Lung (tissue), 16 donors: ENCODE data around the gene TMEM237. TPM values are rescaled to one million over a fixed set of nuclear protein-coding genes. Genes with fewer than 3 reads are reported as not detected.

ENCODE experiments used
- ATAC-seq: fragments of 200-7000 bp; cut with Tn5 transposase; one replicate; pipeline ENCODE4 v1.9.1; 2020; ENCODE audit warnings: moderate number of reproducible peaks; ENCODE audit not compliant: insufficient read depth, low FRiP score
- DNase-seq, 3 donors: peaks; one replicate each; pipeline ENCODE4 v3.0.0-alpha.2; 2013 to 2017
- H3K27ac ChIP-seq, 2 donors: one replicate each; pipeline ENCODE4 v1.5.1; 2013; ENCODE audit warnings: mild to moderate bottlenecking in 2 of 2, moderate library complexity in 2 of 2, control low read depth in 1 of 2, inconsistent platforms in 1 of 2, low read depth in 1 of 2, low read length in 1 of 2
- H3K27me3 ChIP-seq, 3 donors: one replicate each; pipeline ENCODE4 v1.5.1; 2013; ENCODE audit warnings: low read length in 2 of 3; ENCODE audit not compliant: control insufficient read depth in 3 of 3, insufficient read depth in 3 of 3
- H3K36me3 ChIP-seq, 4 donors: one replicate each; pipeline ENCODE4 v1.5.1; 2013; ENCODE audit warnings: low read length in 4 of 4, mild to moderate bottlenecking in 1 of 4, moderate library complexity in 1 of 4; ENCODE audit not compliant: control insufficient read depth in 4 of 4, insufficient read depth in 4 of 4
- H3K4me1 ChIP-seq, 5 donors: one replicate each; pipeline ENCODE4 v1.5.1; 2013; ENCODE audit warnings: low read length in 5 of 5, mild to moderate bottlenecking in 2 of 5, moderate library complexity in 1 of 5; ENCODE audit not compliant: control insufficient read depth in 5 of 5, insufficient read depth in 5 of 5
- H3K4me3 ChIP-seq: one replicate; pipeline ENCODE4 v1.5.1; 2013; ENCODE audit warnings: mild to moderate bottlenecking, control low read depth, moderate library complexity
- H3K9ac ChIP-seq, 2 donors: one replicate each; pipeline ENCODE4 v1.5.1; 2013; ENCODE audit warnings: low read length in 2 of 2, control low read depth in 1 of 2; ENCODE audit not compliant: insufficient read depth in 1 of 2
- H3K9me3 ChIP-seq, 4 donors: one replicate each; pipeline ENCODE4 v1.5.1; 2013; ENCODE audit warnings: low read length in 3 of 4, mild to moderate bottlenecking in 1 of 4, moderate library complexity in 1 of 4; ENCODE audit not compliant: control insufficient read depth in 4 of 4, insufficient read depth in 3 of 4
- CTCF ChIP-seq: IDR thresholded peaks from 2 replicates; pipeline ENCODE4 v1.5.1; 2012; ENCODE audit warnings: mild to moderate bottlenecking; ENCODE audit errors: control extremely low read depth, extremely low read depth
- WGBS, 2 donors: extraction: QIAGEN DNeasy Blood & Tissue Kit; methylation state at CpG; one replicate each; pipeline ENCODE4 v1.1.7; 2013; 5-methylcytosine and 5-hydroxymethylcytosine counted together
- long read RNA-seq, 5 donors: transcript quantifications; one replicate each; lab custom pipeline, GENCODE V29; 2026
- polyA plus RNA-seq, 2 donors: library from polyadenylated mRNA; stranded (reverse); fragments of 200-250 nt; gene quantifications; one replicate each; pipeline ENCODE4 v1.2.1, GENCODE V29; 2013
- total RNA-seq, 2 donors: library from RNA; depleted of rRNA in 1 of 2; stranded (reverse); fragments of >200 nt in 1 of 2; gene quantifications; one replicate each; pipeline ENCODE4 v1.2.1, GENCODE V29; 2014 to 2021
- donor health status: control.
- donor health status: control.
- donor health status: Bipolar disorder and iron deficiency.
- donor health status: healthy.
- donor health status: DM: yes; HTN: yes; CAD: no.

Gene TMEM237, protein sequence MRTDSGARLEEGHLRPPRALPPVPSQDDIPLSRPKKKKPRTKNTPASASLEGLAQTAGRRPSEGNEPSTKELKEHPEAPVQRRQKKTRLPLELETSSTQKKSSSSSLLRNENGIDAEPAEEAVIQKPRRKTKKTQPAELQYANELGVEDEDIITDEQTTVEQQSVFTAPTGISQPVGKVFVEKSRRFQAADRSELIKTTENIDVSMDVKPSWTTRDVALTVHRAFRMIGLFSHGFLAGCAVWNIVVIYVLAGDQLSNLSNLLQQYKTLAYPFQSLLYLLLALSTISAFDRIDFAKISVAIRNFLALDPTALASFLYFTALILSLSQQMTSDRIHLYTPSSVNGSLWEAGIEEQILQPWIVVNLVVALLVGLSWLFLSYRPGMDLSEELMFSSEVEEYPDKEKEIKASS
- total RNA-seq (10 to 100 TPM; 15.4 to 27.5 TPM), polyA plus RNA-seq (1 to 10 TPM; 7.0 to 7.7 TPM)
- long read RNA-seq, donor 1, full-length matches to known transcripts: 8 of 14 reads
- long read RNA-seq, donor 1, partial matches to known transcripts: 0 of 14 reads
- long read RNA-seq, donor 1, other reads (novel, unspliced or antisense): 6 of 14 reads
- long read RNA-seq, donor 2, full-length matches to known transcripts: 3 of 3 reads
- long read RNA-seq, donor 2, partial matches to known transcripts: 0 of 3 reads
- long read RNA-seq, donor 2, other reads (novel, unspliced or antisense): 0 of 3 reads
- long read RNA-seq, donor 3, full-length matches to known transcripts: 6 of 6 reads
- long read RNA-seq, donor 3, partial matches to known transcripts: 0 of 6 reads
- long read RNA-seq, donor 3, other reads (novel, unspliced or antisense): 0 of 6 reads
- long read RNA-seq, donor 4, full-length matches to known transcripts: 4 of 4 reads
- long read RNA-seq, donor 4, partial matches to known transcripts: 0 of 4 reads
- long read RNA-seq, donor 4, other reads (novel, unspliced or antisense): 0 of 4 reads
- long read RNA-seq, donor 5, full-length matches to known transcripts: 3 of 8 reads
- long read RNA-seq, donor 5, partial matches to known transcripts: 0 of 8 reads
- long read RNA-seq, donor 5, other reads (novel, unspliced or antisense): 5 of 8 reads

GRCh38 chr2:201643216-201643890, at the start of gene TMEM237:
TMEM237 (minus strand) TSS chr2:201643503; CDS start chr2:201643400, 103 bp downstream.
- peak; percentile 51 for ATAC-seq
- no peak for TF ChIP-seq CTCF
- peak; percentile 65 to 79 (median 74) for DNase-seq
- peaks cover 0 to 6% (median under 1%) of the 10 kb centered on the region in 4 donors for H3K36me3 ChIP-seq
- WGBS, 2 donors: 1% methylated on average over 41 of the region's 41 CpGs
- H3K9me3 ChIP-seq: no peaks in the 10 kb centered on the region
- peak within 1 kb of the TSS; percentile 57 for H3K4me3 ChIP-seq
- H3K9ac ChIP-seq: peak within 1 kb of the TSS; percentile 96 to 99
- H3K27me3 ChIP-seq: no peaks in the 10 kb centered on the region
- peak within 1 kb of the TSS; percentile 87 to 93 for H3K27ac ChIP-seq
- H3K4me1 ChIP-seq: peaks cover 0 to 20% (median 5%) of the 10 kb centered on the region in 5 donors

DNA sequence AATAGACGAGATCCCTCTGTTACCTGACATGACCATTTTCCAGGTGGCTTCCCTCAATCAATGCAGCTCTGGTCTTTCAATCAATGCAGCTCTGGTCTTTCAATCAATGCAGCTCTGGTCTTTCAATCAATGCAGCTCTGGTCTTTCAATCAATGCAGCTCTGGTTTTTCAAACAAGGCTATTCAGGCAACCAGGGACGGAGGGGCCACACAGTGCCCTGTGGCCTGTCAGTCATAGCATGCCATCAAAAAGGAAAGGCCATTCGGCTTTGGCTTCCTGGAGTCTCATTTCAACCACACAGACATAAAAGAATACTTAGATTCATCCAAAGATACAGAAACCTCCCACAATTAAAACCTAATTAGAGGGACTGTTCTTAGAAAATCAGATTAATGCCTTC, 41.9 kb upstream of the TMEM237 start:
- ATAC-seq (no peak), DNase-seq (no peak)
- H3K27me3 ChIP-seq: peaks cover 0 to 3% (median 2%) of the 10 kb centered on the region in 3 donors
- H3K27ac ChIP-seq: no peak overlapping the region
- H3K4me3 ChIP-seq: no peak overlapping the region
- H3K36me3 ChIP-seq: no peaks in the 10 kb centered on the region
- H3K9ac ChIP-seq: no peak overlapping the region
- no peaks in the 10 kb centered on the region for H3K4me1 ChIP-seq
- H3K9me3 ChIP-seq: no peaks in the 10 kb centered on the region
- 87 to 99% methylated on average over 3 of the region's 3 CpGs for WGBS, 2 donors
- TF ChIP-seq CTCF: no peak

- no peak for ATAC-seq
- no peak for DNase-seq
- WGBS, 2 donors: 57 to 58% methylated on average over 9 of the region's 9 CpGs
- Histone ChIP-seq H3K4me3 (no peak overlapping the region), H3K9me3 (no peaks in the 10 kb centered on the region), H3K4me1 (no peaks in the 10 kb centered on the region), H3K27ac (no peak overlapping the region), H3K27me3 (no peaks in the 10 kb centered on the region), H3K36me3 (no peaks in the 10 kb centered on the region), H3K9ac (no peak overlapping the region)
- no peak for TF ChIP-seq CTCF
These were observed 37.4 kb upstream of the TMEM237 start for GRCh38 chr2:201680743-201681142.
